Measurements from ENCODE around the gene BCL6.
A peak's percentile ranks its signal among the peaks of the same experiment; 100 is the strongest.

BCL6 gene

GRCh38 chr3:187759601-187760000 lies 14.3 kb upstream of the BCL6 start:
- DNase-seq, result no peak

GRCh38 chr3:187758318-187758955 lies 13.2 kb upstream of the BCL6 start:
- DNase-seq, result no peak

- DNase-seq, result no peak
Measured at GRCh38 chr3:187753516-187753915, 8.2 kb upstream of the BCL6 start.

GRCh38 chr3:187750513-187751123 lies 5.3 kb upstream of the BCL6 start:
- no peak for DNase-seq

GRCh38 chr3:187750006-187750512 lies 4.8 kb upstream of the BCL6 start:
- peak; percentile 37 for DNase-seq

GRCh38 chr3:187748050-187748481 lies 2.8 kb upstream of the BCL6 start:
- peak; percentile 72 for DNase-seq

GRCh38 chr3:187747506-187747905 lies 2.2 kb upstream of the BCL6 start:
- DNase-seq, result no peak

- DNase-seq, result no peak
Measured at GRCh38 chr3:187746442-187747281, 1.4 kb upstream of the BCL6 start.

GRCh38 chr3:187746059-187746441 lies 782 bp upstream of the BCL6 start:
- DNase-seq, result no peak

- no peak for DNase-seq
Measured at GRCh38 chr3:187744169-187745151, 808 bp downstream of the BCL6 start.

GRCh38 chr3:187743195-187744141 lies 1.8 kb downstream of the BCL6 start:
- DNase-seq, result no peak

GRCh38 chr3:187742351-187743171 lies 2.7 kb downstream of the BCL6 start:
- DNase-seq, result no peak

GRCh38 chr3:187741403-187742350 lies 3.6 kb downstream of the BCL6 start:
- DNase-seq, result peak; percentile 34

GRCh38 chr3:187740421-187741399 lies 4.6 kb downstream of the BCL6 start:
- DNase-seq, result no peak

GRCh38 chr3:187739561-187740332 lies 5.5 kb downstream of the BCL6 start:
- no peak for DNase-seq

GRCh38 chr3:187739094-187739560 lies 6.1 kb downstream of the BCL6 start:
- DNase-seq, result no peak
